HG02884 (cell line): Measurements from ENCODE around the gene ARL4D.
"Not testable (repeated sequence)": the region's sequence is repeated elsewhere in the genome, so short reads cannot be mapped to it uniquely, and the experiment has no call there.

ENCODE experiments used
- ATAC-seq: cut with Tn5 transposase; IDR thresholded peaks from one replicate; pipeline ENCODE4 v1.9.1; 2021; ENCODE audit warnings: mild to moderate bottlenecking, moderate library complexity; ENCODE audit not compliant: unreplicated experiment

Gene ARL4D

GRCh38 chr17:43393944-43394482, 4.8 kb upstream of the ARL4D start:
- no peak for ATAC-seq

GRCh38 chr17:43394696-43395095, 4.1 kb upstream of the ARL4D start:
- not testable (repeated sequence) for ATAC-seq

DNA sequence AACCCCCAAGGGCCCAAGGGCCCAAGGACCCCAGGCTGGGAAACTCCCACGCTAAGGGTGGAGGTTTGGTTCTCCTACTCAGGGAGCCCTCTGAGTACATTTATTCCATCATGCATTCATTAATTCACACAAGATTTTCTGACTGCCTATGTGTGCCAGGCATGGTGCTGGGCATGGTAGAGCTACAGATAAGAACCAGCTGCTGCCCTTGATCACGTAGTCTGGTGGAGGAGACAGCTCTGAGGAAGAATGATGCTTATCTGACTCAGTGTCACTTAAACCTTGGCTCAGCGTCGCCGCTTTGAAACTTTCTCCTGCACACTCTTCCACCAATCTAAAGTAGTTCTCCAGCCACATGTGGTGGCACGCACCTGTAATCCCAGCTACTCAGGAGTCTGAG, 3.6 kb upstream of the ARL4D start:
- no peak for ATAC-seq

GRCh38 chr17:43396491-43397060, 2.2 kb upstream of the ARL4D start:
- ATAC-seq: no peak

GRCh38 chr17:43399839-43400328, 1.1 kb downstream of the ARL4D start:
- no peak for ATAC-seq

GRCh38 chr17:43400943-43401717, 2.3 kb downstream of the ARL4D start:
- ATAC-seq: no peak

DNA sequence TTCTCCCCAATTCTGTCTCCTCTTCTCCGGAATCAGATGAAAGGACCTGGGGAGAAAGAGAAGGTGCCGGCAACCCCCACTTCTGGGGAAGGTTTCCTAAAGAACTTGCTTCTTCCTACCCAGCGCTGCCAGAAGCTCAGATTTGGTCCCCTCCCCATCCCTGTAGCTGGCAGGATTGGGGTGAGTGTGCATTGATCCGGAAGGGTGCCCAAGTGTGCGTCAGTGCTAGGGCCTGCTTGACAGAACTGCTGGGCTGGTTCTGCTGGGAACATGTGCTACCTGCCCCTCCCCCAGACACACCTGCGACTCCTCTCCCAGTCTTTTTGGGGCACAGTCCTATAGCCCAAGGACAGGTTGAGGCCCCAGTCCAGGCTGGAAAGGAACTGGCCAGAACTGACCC, 3.3 kb downstream of the ARL4D start:
- ATAC-seq: no peak

- no peak for ATAC-seq
Measured at GRCh38 chr17:43402567-43402966, 3.8 kb downstream of the ARL4D start.

GRCh38 chr17:43403846-43404245, 5.1 kb downstream of the ARL4D start:
- ATAC-seq: no peak

- no peak for ATAC-seq
Measured at GRCh38 chr17:43405861-43406260, 7.1 kb downstream of the ARL4D start.

DNA sequence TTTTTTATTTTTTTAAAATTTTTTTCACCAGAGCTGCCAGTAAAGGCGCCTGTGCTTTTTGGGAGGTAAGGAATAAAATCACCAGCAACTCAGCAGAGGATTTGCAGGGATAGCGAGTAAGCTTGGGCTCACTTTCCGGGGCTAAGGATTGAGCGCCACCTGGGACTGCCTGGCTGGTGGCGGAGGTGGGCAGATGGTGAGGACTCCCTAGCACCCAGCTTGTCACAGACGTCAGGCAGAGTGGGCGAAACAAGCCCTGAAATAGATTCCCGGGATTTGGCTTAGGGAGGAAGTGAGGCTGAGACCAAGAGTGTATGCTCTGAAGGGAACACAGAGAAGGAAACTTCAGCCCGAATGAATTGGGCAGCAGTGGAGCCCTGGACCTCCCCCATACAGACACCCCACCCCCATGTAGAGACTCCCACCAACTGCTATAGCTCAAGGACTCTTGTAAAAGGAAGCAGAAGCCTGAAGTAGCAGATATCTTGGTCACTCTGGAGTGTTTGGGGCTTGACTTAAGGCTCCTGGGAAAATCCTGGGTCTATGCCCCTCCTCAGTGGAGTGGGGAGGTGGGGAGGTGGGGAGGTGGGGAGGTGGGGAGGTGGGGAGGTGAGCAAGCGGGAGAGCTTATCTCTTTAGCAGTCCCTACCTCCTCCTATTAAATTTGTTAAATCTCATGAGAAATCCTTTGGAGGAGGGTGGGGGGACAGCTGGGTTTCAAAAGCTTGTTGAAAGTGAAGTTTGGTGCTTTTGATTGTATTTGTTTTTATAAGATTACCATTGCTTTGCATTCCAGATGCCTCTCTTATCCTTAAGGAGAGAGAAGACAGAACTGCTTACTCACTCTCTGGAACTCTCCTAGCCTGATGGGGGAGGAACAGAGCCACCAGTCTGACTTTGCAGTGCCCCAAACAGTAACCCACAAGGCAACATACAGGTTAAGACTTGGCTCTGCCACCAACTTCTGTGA, 8.2 kb downstream of the ARL4D start:
- ATAC-seq: no peak

DNA sequence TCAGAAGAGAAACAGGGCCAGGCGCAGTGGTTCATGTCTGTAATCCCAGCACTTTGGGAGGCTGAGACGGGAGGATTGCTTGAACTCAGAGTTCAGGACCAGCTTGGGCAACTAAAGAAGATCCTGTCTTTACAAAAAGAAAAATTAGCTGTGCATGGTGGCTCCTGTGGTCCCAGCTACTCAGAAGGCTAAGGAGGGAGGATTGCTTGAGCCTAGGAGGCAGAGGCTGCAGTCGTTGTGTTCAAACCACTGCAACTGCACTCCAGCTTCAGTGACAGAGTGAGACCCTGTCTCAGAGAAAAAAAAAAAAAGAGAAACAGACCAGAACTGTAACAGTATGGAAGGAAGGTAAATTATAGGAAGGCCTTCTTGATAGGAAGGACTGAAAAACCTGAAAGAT, 10.3 kb downstream of the ARL4D start:
- ATAC-seq: no peak

- no peak for ATAC-seq
Measured at GRCh38 chr17:43410557-43411368, 12.0 kb downstream of the ARL4D start.

DNA sequence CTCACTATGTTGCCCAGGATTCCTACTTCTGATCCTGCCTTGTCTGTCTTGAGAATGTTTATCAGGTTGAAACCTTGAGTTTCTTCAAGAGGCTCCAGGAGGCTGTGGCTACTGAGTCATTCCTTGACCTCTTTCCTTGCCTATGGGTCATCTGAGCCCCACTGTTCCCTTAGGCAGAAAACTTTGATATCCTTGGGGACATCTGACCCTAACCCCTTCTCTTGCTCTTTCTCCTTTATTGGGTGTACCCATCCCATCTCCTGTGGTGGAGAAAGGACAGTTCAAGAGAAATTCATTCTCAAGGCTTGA, 12.5 kb downstream of the ARL4D start:
- no peak for ATAC-seq

GRCh38 chr17:43411749-43412148, 13.0 kb downstream of the ARL4D start:
- ATAC-seq: no peak

- no peak for ATAC-seq
Measured at GRCh38 chr17:43412166-43412565, 13.4 kb downstream of the ARL4D start.

DNA sequence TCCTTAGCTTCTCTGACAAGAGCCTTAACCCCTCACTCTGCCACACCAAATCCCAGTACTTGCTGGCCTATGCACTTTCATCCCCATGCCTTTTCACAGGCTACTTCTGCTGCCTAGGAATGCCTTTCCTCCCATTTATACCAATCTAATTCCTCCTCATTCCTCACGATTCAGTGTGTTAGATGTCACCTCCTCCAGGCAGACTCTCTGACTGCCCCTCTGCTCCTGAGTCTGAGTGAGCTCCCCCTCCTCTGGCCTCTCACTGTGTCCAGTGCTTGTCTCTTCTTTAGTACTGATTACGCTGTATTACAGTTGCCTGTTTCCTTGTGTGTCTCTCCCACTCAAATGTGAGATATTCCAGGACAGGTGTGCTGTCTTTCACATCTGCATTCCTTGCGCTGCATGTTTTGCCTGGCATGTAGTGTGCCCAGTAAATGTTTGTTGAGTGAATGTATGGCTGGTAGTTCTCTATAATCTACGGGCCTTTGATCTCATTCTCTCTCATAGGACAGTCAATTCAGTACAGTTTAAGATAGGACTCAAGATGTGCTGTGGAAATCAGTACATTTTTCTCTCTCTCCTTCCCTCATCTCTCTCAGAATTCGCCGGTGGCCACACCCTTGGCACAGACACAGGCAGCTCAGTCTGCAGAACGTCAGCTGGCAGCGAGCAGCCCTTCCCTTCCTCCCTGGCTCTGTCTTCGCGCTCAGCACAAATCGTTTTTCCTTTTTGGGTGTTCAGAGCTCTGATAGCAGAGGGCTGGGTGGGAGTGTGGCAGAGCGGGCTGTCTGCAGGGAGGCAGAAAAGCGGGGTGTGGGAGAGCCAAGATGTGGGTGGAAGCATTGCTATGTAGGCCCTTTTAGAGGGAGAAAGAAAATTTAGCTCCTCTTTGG, 18.5 kb downstream of the ARL4D start:
- no peak for ATAC-seq

DNA sequence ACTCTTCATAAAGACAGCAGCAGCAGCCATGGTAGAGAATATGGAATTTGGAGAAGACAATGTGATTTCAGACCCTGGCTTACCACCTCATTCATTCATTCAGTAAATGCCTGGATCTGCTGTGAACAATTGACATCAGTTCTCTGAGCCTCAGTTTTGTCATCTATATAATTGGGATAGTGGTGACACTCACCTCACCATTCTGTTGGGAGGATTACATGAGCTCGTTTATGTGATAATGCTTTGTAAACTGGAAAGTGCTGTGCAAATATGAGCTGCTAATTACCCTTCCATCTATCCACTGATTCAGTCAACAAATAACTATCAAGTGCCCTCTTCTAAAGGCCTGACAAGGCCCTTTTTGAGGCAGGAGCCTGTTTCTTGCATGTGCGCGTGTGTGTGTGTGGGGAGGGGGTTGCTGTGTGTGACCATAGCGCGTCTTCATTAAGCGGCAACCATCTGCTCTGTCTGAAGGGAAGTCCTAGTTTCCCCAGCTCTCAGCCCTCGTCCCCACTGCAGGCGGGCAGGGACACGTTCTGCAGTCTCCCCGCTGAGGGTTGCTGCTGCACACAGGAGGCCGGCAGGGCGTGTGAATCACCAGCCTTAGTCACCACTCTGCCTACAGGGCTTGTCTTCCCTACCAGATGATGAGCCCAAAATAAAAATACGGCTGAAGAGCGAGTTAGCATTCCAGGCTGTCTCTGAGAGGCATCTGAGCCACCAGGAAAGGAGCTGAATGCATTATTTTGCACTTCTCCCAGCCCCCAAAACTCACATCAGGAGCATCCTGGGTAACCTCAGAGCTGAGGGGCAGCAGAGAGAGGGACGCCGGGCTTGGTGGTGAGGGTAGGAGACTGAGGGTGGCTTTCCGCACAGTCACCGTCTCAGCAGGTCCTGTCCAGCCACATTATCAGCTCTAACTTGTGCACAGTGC, 19.9 kb downstream of the ARL4D start:
- no peak for ATAC-seq
